ENCODE measurements around the gene MED20.

MED20 gene

DNA sequence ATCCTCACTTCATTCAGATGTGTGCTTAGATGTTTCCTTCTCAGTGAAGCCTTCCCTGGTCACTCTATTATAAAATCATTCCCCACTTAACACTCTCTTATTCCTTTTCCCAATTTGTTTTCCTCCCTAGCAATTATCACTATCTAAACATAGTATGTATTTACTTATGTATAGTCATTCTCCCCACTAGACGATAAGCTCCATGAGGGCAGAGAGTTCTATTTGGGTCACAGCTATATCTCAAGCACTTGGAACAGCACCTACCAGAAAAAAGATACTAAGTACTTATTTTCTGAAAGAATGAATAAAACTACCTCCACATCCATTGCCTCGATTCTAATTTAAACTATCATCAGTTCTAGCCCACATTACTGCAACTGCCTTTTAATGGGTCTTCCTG is 62.2 kb downstream of the MED20 start:
- Histone ChIP-seq H3K36me3 (ENCODE audit: low read depth) (no peaks in the 10 kb centered on the region), H3K27ac (ENCODE audit: poor library complexity, severe bottlenecking) (no peak overlapping the region), H3K4me3 (ENCODE audit: severe bottlenecking) (no peak overlapping the region), H3K9me3 (ENCODE audit: severe bottlenecking) (no peaks in the 10 kb centered on the region), H3K4me1 (ENCODE audit: insufficient read depth, poor library complexity, severe bottlenecking) (no peaks in the 10 kb centered on the region), H3K27me3 (ENCODE audit: insufficient read depth, poor library complexity, severe bottlenecking) (no peaks in the 10 kb centered on the region)
- ATAC-seq (ENCODE audit: low read depth): no peak
- TF ChIP-seq, protein P1, sequence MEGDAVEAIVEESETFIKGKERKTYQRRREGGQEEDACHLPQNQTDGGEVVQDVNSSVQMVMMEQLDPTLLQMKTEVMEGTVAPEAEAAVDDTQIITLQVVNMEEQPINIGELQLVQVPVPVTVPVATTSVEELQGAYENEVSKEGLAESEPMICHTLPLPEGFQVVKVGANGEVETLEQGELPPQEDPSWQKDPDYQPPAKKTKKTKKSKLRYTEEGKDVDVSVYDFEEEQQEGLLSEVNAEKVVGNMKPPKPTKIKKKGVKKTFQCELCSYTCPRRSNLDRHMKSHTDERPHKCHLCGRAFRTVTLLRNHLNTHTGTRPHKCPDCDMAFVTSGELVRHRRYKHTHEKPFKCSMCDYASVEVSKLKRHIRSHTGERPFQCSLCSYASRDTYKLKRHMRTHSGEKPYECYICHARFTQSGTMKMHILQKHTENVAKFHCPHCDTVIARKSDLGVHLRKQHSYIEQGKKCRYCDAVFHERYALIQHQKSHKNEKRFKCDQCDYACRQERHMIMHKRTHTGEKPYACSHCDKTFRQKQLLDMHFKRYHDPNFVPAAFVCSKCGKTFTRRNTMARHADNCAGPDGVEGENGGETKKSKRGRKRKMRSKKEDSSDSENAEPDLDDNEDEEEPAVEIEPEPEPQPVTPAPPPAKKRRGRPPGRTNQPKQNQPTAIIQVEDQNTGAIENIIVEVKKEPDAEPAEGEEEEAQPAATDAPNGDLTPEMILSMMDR (IDR thresholded peaks at IDR 0.05; ENCODE audit: poor library complexity, severe bottlenecking): no peak
- DNase-seq (ENCODE audit: low spot score): no peak

Data from RWPE2 (cell line).